KG1 (cell line): ENCODE results near the gene ULK2.
A peak's percentile ranks its signal among the peaks of the same experiment; 100 is the strongest.
"Not testable (repeated sequence)": the region's sequence is repeated elsewhere in the genome, so short reads cannot be mapped to it uniquely, and the experiment has no call there.

Source experiments
- DNase-seq: peaks from one replicate; lab custom pipeline; 2025; lab: John Stamatoyannopoulos, UW

The ULK2 gene

GRCh38 chr17:19865021-19865420, 2.7 kb downstream of the ULK2 start:
- no peak for DNase-seq

DNA sequence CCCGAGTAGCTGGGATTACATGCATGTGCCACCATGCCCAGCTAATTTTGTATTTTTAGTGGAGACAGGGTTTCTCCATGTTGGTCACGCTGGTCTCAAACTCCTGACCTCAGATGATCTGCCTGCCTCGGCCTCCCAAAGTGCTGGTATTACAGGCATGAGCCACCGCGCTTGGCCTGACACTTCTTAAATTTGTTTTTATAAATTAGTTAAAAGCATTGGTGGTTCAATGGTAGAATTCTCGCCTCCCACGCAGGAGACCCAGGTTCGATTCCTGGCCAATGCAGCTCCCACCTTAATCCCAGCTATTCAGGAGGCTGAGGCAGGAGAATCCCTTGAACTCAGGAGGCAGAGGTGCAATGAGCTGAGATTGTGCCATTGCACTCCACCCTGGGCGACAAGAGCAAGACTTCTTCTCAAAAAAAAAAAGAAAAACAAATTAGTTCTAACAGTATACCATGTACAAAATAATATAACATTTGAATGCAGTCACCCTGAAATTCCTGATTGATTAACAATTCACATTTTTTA, 7.0 kb downstream of the ULK2 start:
- not testable (repeated sequence) for DNase-seq

- DNase-seq = no peak
Measured at GRCh38 chr17:19857640-19858039, 10.1 kb downstream of the ULK2 start.

DNA sequence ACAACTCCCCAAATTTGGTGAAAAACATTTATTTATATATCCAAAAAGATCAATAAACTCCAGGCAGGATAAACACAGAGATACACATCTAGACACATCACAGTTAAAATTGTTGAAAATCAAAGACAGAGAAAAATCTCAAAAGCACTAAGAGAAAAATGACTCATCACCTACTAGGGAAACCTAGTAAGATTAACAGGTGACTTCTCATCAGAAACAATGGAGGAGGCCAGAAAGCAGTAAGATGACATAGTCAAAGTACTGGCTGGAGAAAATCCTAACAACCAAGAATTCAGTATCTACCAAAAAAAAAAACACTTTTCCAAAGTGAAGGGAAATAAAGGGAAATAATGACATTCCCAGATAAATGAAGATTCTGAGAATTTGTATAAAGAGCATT, 33.8 kb downstream of the ULK2 start:
- no peak for DNase-seq

DNA sequence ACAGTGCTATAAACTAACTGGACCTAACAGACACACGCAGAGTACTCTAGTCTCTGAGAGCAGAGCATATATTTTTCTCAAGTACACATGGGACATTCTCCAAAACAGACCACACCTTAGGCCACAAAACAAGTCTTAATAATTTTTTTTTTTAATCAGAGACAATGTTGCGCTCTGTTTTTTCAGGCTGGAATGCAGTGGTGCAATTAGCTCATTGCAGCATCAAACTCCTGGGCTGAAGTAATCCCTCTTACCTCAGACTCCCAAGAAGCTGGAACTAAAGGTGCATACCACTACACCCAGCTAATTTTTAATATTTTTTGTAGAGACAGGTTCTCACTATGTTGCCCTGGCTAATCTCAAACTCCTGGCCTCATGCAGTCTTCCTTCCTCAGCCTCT, 37.7 kb downstream of the ULK2 start:
- no peak for DNase-seq

GRCh38 chr17:19812407-19812806, 55.3 kb downstream of the ULK2 start:
- no peak for DNase-seq

GRCh38 chr17:19805006-19805405, 62.7 kb downstream of the ULK2 start:
- no peak for DNase-seq

- no peak for DNase-seq
Measured at GRCh38 chr17:19800571-19800970, 67.2 kb downstream of the ULK2 start.

- no peak for DNase-seq
Measured at GRCh38 chr17:19799796-19800195, 67.9 kb downstream of the ULK2 start.

DNA sequence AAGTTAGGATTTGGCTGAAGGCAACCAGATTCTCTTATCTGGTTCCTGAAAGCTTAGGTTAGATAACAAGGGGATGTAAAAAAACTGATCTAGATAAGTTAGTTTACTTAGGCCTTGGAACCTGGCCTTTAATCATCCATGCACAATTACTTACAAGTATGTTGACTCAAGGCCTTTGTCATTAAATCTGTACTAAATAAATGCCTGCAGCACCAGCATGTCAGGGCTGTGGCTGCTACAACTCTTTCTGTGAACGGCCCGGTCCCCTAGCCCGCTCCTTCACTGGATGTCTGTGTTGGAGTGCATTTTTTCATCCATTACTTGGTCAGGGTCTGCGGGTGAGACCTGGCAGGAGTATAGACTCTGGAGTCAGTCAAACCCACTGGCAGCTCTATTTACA, 71.3 kb downstream of the ULK2 start:
- no peak for DNase-seq

DNA sequence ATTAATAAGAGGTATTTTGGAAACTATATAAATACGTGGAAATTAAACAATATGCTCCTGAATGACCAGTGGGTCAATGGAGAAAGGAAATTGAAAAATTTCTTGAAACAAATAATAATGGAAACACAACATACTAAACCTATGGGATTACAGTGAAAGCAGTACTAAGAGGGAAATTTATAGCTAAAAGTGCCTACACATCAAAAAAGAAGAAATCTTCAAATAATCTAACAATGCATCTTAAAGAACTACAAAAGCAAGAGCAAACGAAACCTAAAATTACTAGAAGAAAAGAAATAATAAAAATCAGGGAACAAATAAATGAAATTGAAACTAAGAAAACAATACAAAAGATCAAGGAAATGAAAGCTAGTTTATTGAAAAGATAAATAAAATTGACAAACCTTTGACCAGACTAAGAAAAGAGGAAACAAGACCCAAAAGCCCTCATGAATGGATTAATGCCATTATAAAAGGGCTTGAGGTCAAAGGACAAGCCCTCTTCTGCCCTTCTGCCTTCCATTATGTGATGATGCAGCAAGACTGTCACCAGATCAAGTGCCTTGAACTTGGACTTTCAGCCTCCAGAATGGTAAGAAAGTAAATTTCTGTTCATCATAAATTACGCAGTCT, 75.7 kb downstream of the ULK2 start:
- DNase-seq = no peak

DNA sequence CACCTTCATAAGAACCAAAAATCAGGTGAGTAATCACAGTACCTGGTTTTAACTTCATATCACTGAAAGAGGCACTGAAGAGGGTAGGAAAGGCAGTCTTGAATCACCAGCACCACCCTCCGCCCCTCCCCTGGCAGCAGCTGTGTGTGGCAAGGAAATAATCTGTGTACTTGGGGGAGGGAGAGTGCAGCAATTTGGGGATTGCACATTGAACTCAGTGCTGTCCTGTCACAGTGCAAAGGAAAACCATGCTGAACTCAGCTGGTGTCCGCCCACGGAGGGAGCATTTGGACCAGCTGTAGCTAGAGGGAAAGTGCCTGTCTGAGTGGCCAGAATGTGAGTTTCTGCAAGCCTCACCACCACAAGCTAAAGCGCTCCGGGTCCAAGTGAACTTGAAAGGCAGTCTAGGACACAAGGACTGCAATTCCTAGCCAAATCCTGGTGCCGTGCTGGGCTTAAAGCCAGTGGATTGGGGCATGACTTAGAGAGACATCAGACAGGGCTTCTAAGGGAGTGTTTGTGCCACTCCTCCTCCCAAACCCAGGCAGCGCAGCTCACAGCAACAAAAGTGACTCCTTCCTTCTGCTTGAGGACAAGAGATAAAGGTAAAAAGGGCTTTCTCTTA, 79.9 kb downstream of the ULK2 start:
- no peak for DNase-seq

- DNase-seq = no peak
Measured at GRCh38 chr17:19785854-19786253, 81.9 kb downstream of the ULK2 start.

- no peak for DNase-seq
Measured at GRCh38 chr17:19781488-19782458, 86.0 kb downstream of the ULK2 start.

DNA sequence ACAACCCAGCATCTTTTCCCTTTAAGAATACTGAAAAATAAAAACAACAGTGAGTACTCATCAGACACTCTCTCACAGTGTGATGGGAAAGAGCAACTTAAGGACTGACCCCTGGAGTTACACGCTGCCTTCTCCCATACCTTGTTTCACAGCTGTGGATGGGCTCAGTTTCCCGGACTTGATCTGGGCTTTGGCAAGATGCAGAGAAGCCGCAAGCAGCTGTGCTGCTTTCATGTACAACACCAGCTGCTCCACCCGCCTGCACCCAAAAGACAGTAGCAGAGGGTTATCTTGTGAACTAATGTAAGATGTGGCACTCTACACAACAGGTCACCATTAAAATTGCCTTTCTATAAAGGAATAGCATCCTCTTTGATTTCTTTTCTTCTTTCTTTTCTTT, 86.9 kb downstream of the ULK2 start:
- DNase-seq = no peak

DNA sequence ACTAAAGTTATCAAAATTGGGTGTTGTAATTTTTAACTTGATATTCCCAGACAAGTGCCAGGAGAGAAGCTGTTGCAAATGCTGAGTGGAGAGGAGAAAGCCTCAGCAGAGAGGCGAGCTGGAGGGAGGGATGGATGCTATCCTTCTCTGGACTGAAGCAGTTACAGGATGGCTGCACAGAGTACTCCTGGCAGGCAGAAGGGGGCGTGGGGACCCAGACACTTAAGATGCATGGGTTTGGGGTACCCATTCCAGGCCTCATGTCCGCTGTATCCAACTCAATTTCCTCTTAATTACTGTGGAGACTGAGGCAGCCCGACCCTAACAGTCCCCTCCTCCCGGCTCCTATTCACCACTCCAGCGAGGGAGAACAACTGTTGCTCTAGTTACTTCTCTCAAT, 94.2 kb downstream of the ULK2 start:
- no peak for DNase-seq

- DNase-seq = no peak
Measured at GRCh38 chr17:19771971-19772630, 95.6 kb downstream of the ULK2 start.

GRCh38 chr17:19770985-19771735, 96.6 kb downstream of the ULK2 start:
- DNase-seq = no peak

DNA sequence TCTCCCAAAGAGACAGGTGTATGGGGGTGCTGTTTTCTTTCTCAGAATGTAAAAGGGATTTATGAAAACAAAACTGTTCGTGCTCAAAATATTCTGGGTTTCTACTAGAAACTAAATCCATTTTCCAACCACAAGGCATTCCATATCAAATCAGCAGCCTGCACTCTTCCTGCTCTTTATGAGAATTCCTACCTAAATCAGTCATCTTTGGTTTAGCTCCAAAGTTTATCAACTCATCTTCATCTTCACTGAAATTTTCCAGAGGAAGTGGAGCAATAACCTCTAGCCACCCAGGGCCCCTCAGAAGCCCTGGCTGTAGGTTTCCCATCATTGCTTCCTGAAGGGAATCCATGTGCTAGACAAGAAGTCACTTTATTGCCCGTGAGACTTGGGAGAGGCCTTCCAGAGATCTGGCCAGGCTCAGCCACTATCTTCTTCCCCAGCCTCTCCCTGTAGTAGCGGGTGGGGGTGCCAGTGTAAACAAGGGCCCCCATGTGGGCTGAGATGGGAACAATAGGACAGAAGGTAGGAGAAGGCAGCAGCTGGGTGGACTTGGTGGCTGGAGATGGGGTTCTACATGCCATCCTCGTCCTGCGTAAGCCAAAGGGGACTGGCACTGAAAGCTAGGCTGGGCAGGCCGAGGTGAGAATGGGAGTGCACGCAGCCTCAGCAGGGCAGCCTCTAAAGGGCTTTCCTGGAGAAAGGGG, 97.6 kb downstream of the ULK2 start:
- no peak for DNase-seq

DNA sequence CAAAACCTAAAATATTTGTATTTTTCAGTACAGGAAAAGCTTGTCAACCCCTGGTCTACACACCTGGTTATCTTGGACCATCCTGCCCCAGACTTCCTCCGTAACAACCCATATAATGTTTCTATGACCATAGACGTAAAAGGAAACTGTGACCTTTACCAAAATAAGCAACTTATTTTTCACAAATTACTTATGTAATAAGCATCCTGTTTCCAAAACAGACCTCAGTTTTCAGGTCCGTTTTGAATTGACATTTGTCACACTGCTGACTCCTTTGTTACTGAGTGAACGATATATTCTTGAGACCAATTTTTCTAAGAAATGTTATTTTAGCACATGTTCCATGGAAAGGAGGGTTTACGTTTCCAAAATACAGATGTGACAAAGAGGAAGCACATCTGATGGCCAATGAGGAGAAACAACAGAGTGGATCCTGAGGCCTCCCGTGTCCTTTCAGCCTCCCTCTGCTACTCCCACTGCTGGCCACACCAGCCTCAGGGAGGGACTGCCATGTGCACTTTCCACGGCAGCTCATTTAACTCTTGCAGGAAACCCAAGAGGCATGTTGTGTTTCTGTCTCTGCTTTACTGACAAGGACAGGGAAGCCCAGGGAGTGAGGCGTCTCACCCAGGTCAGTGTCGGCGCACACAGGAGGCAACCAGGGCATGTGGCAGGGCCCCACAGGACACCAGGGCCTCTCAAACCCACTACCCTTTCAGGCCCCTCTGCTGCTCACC, 99.5 kb downstream of the ULK2 start:
- peak; percentile 2 for DNase-seq
